Liver (tissue), 9 donors: Measurements from ENCODE around the gene MOB3B. TPM values are rescaled to one million over a fixed set of nuclear protein-coding genes. Genes with fewer than 3 reads are reported as not detected.

Experiments used
- DNase-seq: peaks from one replicate; pipeline ENCODE4 v3.0.0-alpha.2; 2017; ENCODE audit warnings: low spot score
- H3K27ac ChIP-seq, 2 donors: one replicate each; pipeline ENCODE4 v1.7.0; 2013; ENCODE audit warnings: inconsistent platforms in 2 of 2, low read length in 2 of 2, control low read depth in 1 of 2, low read depth in 1 of 2, mild to moderate bottlenecking in 1 of 2
- H3K27me3 ChIP-seq, 4 donors: one replicate each; pipeline versions ENCODE4 v1.6.1 to v1.7.0; 2013; ENCODE audit warnings: low read length in 3 of 4, inconsistent platforms in 1 of 4, mild to moderate bottlenecking in 1 of 4, moderate library complexity in 1 of 4; ENCODE audit not compliant: control insufficient read depth in 4 of 4, insufficient read depth in 4 of 4
- H3K36me3 ChIP-seq, 4 donors: one replicate each; pipeline versions ENCODE4 v1.6.1 to v1.7.0; 2013; ENCODE audit warnings: low read length in 3 of 4, mild to moderate bottlenecking in 3 of 4, low read depth in 1 of 4, moderate library complexity in 1 of 4; ENCODE audit not compliant: control insufficient read depth in 4 of 4, insufficient read depth in 3 of 4
- H3K4me1 ChIP-seq, 4 donors: one replicate each; pipeline versions ENCODE4 v1.6.1 to v1.7.0; 2013; ENCODE audit warnings: low read length in 3 of 4, mild to moderate bottlenecking in 3 of 4, moderate library complexity in 1 of 4; ENCODE audit not compliant: control insufficient read depth in 4 of 4, insufficient read depth in 4 of 4
- H3K4me3 ChIP-seq, 3 donors: one replicate each; pipeline versions ENCODE4 v1.6.1 to v1.7.0; 2013; ENCODE audit warnings: low read length in 3 of 3, control low read depth in 1 of 3, low read depth in 1 of 3, mild to moderate bottlenecking in 1 of 3
- H3K9ac ChIP-seq, 2 donors: one replicate each; pipeline ENCODE4 v1.7.0; 2013; ENCODE audit warnings: low read length in 2 of 2, mild to moderate bottlenecking in 2 of 2, moderate library complexity in 2 of 2, control low read depth in 1 of 2, low read depth in 1 of 2
- H3K9me3 ChIP-seq, 4 donors: one replicate each; pipeline versions ENCODE4 v1.6.1 to v1.7.0; 2013; ENCODE audit warnings: low read length in 3 of 4; ENCODE audit not compliant: control insufficient read depth in 4 of 4
- EGR1 ChIP-seq, 2 donors: IDR thresholded peaks; 2 replicates each; pipeline ENCODE4 v1.6.1; 2016 to 2018; ENCODE audit warnings: antibody characterized with exemption in 2 of 2, low read depth in 2 of 2
- FOXA1 ChIP-seq: IDR thresholded peaks from 2 replicates; pipeline ENCODE4 v1.6.1; 2016; ENCODE audit warnings: antibody characterized with exemption
- FOXA2 ChIP-seq: IDR thresholded peaks from 2 replicates; pipeline ENCODE4 v1.6.1; 2016; ENCODE audit warnings: antibody characterized with exemption
- GABPA ChIP-seq, 2 donors: IDR thresholded peaks in 1 of 2; conservative IDR thresholded peaks in 1 of 2; 2 replicates each; pipeline ENCODE4 v1.6.1; 2016; ENCODE audit warnings: antibody characterized with exemption in 2 of 2, mild to moderate bottlenecking in 1 of 2, moderate library complexity in 1 of 2
- HNF4A ChIP-seq, 2 donors: conservative IDR thresholded peaks; 2 replicates each; pipeline ENCODE4 v1.6.1; 2016; ENCODE audit warnings: antibody characterized with exemption in 2 of 2, mild to moderate bottlenecking in 2 of 2
- HNF4G ChIP-seq: IDR thresholded peaks from 2 replicates; pipeline ENCODE4 v1.6.1; 2016; ENCODE audit warnings: antibody characterized with exemption
- JUND ChIP-seq, 2 donors: IDR thresholded peaks; 2 replicates each; pipeline ENCODE4 v1.6.1; 2016; ENCODE audit warnings: antibody characterized with exemption in 2 of 2
- NR2F2 ChIP-seq: IDR thresholded peaks from 2 replicates; pipeline ENCODE4 v1.6.1; 2016; ENCODE audit warnings: antibody characterized with exemption
- RAD21 ChIP-seq, 2 donors: IDR thresholded peaks; 2 replicates each; pipeline ENCODE4 v1.6.1; 2016; ENCODE audit warnings: antibody characterized with exemption in 2 of 2, mild to moderate bottlenecking in 2 of 2
- RXRA ChIP-seq, 2 donors: IDR thresholded peaks; 2 replicates each; pipeline ENCODE4 v1.6.1; 2017 to 2018; ENCODE audit warnings: antibody characterized with exemption in 2 of 2, mild to moderate bottlenecking in 1 of 2
- TAF1 ChIP-seq: conservative IDR thresholded peaks from 2 replicates; pipeline ENCODE4 v1.6.1; 2016; ENCODE audit warnings: antibody characterized with exemption, mild to moderate bottlenecking
- YY1 ChIP-seq: IDR thresholded peaks from 2 replicates; pipeline ENCODE4 v1.6.1; 2016; ENCODE audit warnings: antibody characterized with exemption, mild to moderate bottlenecking
- WGBS: extraction: QIAGEN DNeasy Blood & Tissue Kit; methylation state at CpG from one replicate; pipeline ENCODE4 v1.1.7; 2013; 5-methylcytosine and 5-hydroxymethylcytosine counted together
- polyA plus RNA-seq, 2 donors: library from polyadenylated mRNA; stranded (reverse) in 1 of 2; unstranded in 1 of 2; fragments of 200-250 nt in 1 of 2; fragments of >200 nt in 1 of 2; fragmentation: Nextera tagmentation in 1 of 2; extraction: Ambion mirVana in 1 of 2; gene quantifications; one replicate each; pipeline versions ENCODE4 v1.2.1 to v1.2.3, GENCODE V29; 2013 to 2015
- total RNA-seq, 2 donors: library from RNA; depleted of rRNA; stranded (reverse); fragments of >200 nt; gene quantifications; one replicate each; pipeline ENCODE4 v1.2.3, GENCODE V29; 2014
- TF ChIP-seq, protein P1 (sequence below): IDR thresholded peaks from 2 replicates; pipeline ENCODE4 v1.6.1; 2016; ENCODE audit warnings: antibody characterized with exemption
- TF ChIP-seq, protein P2 (sequence below): IDR thresholded peaks from 2 replicates; pipeline ENCODE4 v1.6.1; 2016; ENCODE audit warnings: antibody characterized with exemption
- TF ChIP-seq, protein P3 (sequence below): fragments of 150-350 bp; IDR thresholded peaks from 2 replicates; pipeline ENCODE4 v1.5.1; 2017; ENCODE audit warnings: improper control_type of control experiment, low read depth, low read length; ENCODE audit not compliant: missing input control
- TF ChIP-seq, protein P4 (sequence below): IDR thresholded peaks from 2 replicates; pipeline ENCODE4 v1.6.1; 2016; ENCODE audit warnings: antibody characterized with exemption
- donor health status: healthy.
- donor health status: healthy.
- donor health status: healthy.
- donor health status: healthy.
- donor health status: healthy.

MOB3B gene
- total and polyA plus RNA-seq, 4 donors = 0.36 to 1.1 (median 0.76) TPM

DNA sequence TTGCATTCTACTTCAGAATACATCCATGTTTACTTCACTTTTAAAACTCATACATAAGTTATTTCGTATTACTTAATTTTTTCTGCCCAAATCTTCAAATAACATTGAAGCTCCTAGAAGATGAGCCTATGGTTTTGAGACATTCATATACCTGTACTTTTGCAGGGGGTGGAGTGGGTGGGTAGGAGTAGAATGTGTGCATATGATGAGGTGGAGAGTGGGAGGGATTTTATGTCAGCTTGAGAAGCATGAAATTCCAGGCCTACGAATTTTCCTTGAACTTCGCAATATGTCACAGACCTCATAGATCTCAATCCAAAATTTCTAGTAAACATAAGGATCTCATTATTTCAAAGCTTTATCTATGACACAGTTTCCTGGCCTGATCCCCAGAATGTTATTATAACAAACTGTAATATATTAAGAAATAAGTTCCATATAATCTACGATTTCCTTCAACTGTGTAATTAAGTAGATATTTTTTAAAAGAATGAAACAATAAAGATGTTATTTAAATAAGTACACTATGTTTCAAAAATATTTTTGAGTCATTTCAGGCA lies 19.7 kb upstream of the MOB3B start:
- Histone ChIP-seq H3K9ac (no peak overlapping the region), H3K4me3 (no peak overlapping the region), H3K27ac (no peak overlapping the region), H3K27me3 (no peaks in the 10 kb centered on the region), H3K4me1 (peaks cover 0 to 3% (median under 1%) of the 10 kb centered on the region in 4 donors), H3K9me3 (no peaks in the 10 kb centered on the region), H3K36me3 (peaks cover 2 to 43% (median 10%) of the 10 kb centered on the region in 4 donors)
- 88% methylated on average over 4 of the region's 4 CpGs for WGBS
- no peak for DNase-seq
- no peak for TF ChIP-seq JUND (IDR thresholded peaks at IDR 0.05)
- no peak for TF ChIP-seq GABPA (IDR thresholded peaks at IDR 0.05 in 1 of 2, conservative IDR thresholded peaks at IDR 0.05 in 1 of 2)
- TF ChIP-seq NR2F2 = no peak
- no peak for TF ChIP-seq TAF1
- TF ChIP-seq, protein P1, sequence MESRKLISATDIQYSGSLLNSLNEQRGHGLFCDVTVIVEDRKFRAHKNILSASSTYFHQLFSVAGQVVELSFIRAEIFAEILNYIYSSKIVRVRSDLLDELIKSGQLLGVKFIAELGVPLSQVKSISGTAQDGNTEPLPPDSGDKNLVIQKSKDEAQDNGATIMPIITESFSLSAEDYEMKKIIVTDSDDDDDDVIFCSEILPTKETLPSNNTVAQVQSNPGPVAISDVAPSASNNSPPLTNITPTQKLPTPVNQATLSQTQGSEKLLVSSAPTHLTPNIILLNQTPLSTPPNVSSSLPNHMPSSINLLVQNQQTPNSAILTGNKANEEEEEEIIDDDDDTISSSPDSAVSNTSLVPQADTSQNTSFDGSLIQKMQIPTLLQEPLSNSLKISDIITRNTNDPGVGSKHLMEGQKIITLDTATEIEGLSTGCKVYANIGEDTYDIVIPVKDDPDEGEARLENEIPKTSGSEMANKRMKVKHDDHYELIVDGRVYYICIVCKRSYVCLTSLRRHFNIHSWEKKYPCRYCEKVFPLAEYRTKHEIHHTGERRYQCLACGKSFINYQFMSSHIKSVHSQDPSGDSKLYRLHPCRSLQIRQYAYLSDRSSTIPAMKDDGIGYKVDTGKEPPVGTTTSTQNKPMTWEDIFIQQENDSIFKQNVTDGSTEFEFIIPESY = no peak
- no peak for TF ChIP-seq HNF4A (conservative IDR thresholded peaks at IDR 0.05)
- TF ChIP-seq, protein P2, sequence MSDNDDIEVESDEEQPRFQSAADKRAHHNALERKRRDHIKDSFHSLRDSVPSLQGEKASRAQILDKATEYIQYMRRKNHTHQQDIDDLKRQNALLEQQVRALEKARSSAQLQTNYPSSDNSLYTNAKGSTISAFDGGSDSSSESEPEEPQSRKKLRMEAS = no peak
- TF ChIP-seq HNF4G = no peak

DNA sequence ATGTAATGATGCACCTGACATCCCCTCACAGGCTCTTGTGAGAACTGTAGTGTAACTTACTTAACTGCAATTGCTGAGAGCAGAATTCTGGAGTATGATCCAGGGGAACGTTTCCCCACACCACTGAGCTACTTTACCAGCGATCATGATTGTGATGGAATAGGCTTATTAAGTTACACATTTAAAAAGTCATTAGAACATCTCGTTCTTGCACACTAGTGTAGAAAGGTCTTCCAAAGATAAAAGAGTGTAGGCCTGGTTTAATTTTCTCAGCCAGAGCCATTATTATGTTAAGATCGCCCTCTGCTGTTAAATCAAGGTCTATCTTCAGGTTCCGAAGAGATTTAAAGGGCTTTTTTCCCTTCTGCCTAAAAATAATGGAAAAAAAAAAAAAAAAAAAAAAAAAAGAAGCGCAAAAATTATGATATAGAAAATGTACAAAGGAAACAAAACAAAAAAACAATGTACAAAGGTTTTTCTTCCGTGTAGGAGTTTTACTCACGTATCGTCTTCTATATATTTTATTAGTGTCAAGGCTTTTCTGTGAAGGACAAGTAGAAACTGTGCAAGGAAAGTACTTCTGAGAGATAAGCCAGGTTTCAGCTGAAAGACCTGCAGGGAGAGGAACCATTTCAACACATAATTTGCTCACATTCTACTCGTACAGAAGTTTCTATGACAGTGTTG lies 18.6 kb upstream of the MOB3B start:
- TF ChIP-seq RAD21 (IDR thresholded peaks at IDR 0.05) (peak; percentile 87 to 88), YY1 (peak; percentile 24), HNF4A (conservative IDR thresholded peaks at IDR 0.05) (no peak)
- TF ChIP-seq, protein P3, sequence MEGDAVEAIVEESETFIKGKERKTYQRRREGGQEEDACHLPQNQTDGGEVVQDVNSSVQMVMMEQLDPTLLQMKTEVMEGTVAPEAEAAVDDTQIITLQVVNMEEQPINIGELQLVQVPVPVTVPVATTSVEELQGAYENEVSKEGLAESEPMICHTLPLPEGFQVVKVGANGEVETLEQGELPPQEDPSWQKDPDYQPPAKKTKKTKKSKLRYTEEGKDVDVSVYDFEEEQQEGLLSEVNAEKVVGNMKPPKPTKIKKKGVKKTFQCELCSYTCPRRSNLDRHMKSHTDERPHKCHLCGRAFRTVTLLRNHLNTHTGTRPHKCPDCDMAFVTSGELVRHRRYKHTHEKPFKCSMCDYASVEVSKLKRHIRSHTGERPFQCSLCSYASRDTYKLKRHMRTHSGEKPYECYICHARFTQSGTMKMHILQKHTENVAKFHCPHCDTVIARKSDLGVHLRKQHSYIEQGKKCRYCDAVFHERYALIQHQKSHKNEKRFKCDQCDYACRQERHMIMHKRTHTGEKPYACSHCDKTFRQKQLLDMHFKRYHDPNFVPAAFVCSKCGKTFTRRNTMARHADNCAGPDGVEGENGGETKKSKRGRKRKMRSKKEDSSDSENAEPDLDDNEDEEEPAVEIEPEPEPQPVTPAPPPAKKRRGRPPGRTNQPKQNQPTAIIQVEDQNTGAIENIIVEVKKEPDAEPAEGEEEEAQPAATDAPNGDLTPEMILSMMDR = peak; percentile 62
- H3K36me3 ChIP-seq = peaks cover 2 to 38% (median 5%) of the 10 kb centered on the region in 4 donors

DNA sequence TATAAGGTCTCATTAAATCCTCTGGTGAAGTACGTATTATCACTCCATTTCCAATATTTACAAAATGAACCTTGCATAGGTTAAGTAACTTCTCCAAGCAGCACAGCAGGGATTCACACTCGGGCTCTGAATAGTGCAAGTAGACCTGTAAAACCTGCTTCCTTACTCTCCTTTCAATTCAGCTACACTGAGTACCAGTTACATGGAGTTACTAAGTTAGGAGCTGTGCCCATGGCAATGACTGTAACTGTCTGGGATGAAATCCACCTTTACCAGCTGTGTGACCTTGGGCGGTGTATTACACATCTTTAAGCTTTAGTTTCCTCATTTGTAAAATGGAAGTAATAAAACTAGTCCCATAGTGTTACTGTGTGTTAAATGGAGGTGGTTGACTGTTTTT lies 15.9 kb upstream of the MOB3B start:
- Histone ChIP-seq H3K9me3 (no peaks in the 10 kb centered on the region), H3K4me1 (peaks cover 0 to 8% (median 5%) of the 10 kb centered on the region in 4 donors), H3K27ac (no peak overlapping the region), H3K9ac (no peak overlapping the region), H3K27me3 (no peaks in the 10 kb centered on the region), H3K36me3 (peaks cover 0 to 21% (median 2%) of the 10 kb centered on the region in 4 donors), H3K4me3 (no peak overlapping the region)
- TF ChIP-seq GABPA (IDR thresholded peaks at IDR 0.05 in 1 of 2, conservative IDR thresholded peaks at IDR 0.05 in 1 of 2) (no peak), TAF1 (no peak), FOXA2 (no peak), NR2F2 (no peak), HNF4A (conservative IDR thresholded peaks at IDR 0.05) (no peak), RXRA (IDR thresholded peaks at IDR 0.05) (no peak), YY1 (no peak), EGR1 (IDR thresholded peaks at IDR 0.05; ENCODE audit: low read depth in 2 of 2) (no peak), FOXA1 (no peak)
- TF ChIP-seq, protein P4, sequence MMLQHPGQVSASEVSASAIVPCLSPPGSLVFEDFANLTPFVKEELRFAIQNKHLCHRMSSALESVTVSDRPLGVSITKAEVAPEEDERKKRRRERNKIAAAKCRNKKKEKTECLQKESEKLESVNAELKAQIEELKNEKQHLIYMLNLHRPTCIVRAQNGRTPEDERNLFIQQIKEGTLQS = no peak
- TF ChIP-seq, protein P2 = no peak
- no peak for DNase-seq
- WGBS = 93% methylated on average over 3 of the region's 3 CpGs

More for the DNA sequence above, 18.6 kb upstream of the MOB3B start:
- Histone ChIP-seq H3K9ac (no peak overlapping the region), H3K9me3 (no peaks in the 10 kb centered on the region), H3K4me1 (peaks cover 0 to 3% (median under 1%) of the 10 kb centered on the region in 4 donors), H3K4me3 (no peak overlapping the region), H3K27ac (no peak overlapping the region), H3K27me3 (no peaks in the 10 kb centered on the region)
- 43% methylated on average over 10 of the region's 10 CpGs for WGBS
- no peak for DNase-seq
